H1 (cell line): ENCODE measurements around the gene CAPN15. TPM values are rescaled to one million over a fixed set of nuclear protein-coding genes. Genes with fewer than 3 reads are reported as not detected.

Source experiments
- CTCF ChIA-PET: fragments of 300-600 bp; sonication (Branson Sonifier 250); formaldehyde crosslinking; loops from one replicate; lab custom pipeline; 2021; ENCODE audit not compliant: partially characterized antibody; lab: Charles Lee
- POLR2A ChIA-PET: fragments of 300-600 bp; sonication (Branson Sonifier 250); formaldehyde crosslinking; loops from one replicate; lab custom pipeline; 2021; ENCODE audit warnings: inconsistent platforms; ENCODE audit not compliant: partially characterized antibody; lab: Charles Lee
- DNase-seq, 2 experiments: peaks; one replicate each; pipeline versions ENCODE4 v3.0.0 to v3.0.0-alpha.2; 2010 to 2022; ENCODE audit warnings: low spot score in 2 of 2, low read depth in 1 of 2, mixed read lengths in 1 of 2
- FAIRE-seq: peaks from 2 replicates; lab custom pipeline; 2011; peaks lifted over from hg19 to GRCh38; lab: Jason Lieb, UNC
- H2AFZ ChIP-seq: 2 replicates; pipeline ENCODE4 v1.8.1; 2012; ENCODE audit warnings: low read length, inconsistent platforms
- H2AK5ac ChIP-seq: 2 replicates; pipeline ENCODE4 v1.6.1; 2013; ENCODE audit warnings: low read depth, low read length
- H2BK120ac ChIP-seq: replicated peaks from 2 replicates; pipeline ENCODE3; 2013; ENCODE audit warnings: low read depth, low read length, inconsistent platforms
- H2BK12ac ChIP-seq: 2 replicates; pipeline ENCODE4 v1.6.1; 2013; ENCODE audit warnings: low read depth, low read length
- H2BK15ac ChIP-seq: 2 replicates; pipeline ENCODE4 v1.6.1; 2013; ENCODE audit warnings: low read length
- H2BK20ac ChIP-seq: 2 replicates; pipeline ENCODE4 v1.6.1; 2013; ENCODE audit warnings: low read length
- H2BK5ac ChIP-seq: 2 replicates; pipeline ENCODE4 v1.6.1; 2013; ENCODE audit warnings: low read depth, low read length
- H3K14ac ChIP-seq: 2 replicates; pipeline ENCODE4 v1.6.1; 2013; ENCODE audit warnings: inconsistent platforms; ENCODE audit not compliant: insufficient read length
- H3K18ac ChIP-seq: 2 replicates; pipeline ENCODE4 v1.6.1; 2013; ENCODE audit warnings: low read length; ENCODE audit errors: extremely low read depth
- H3K23ac ChIP-seq: 2 replicates; pipeline ENCODE4 v1.6.1; 2013; ENCODE audit warnings: inconsistent platforms; ENCODE audit not compliant: insufficient read length
- H3K23me2 ChIP-seq: 2 replicates; pipeline ENCODE4 v1.6.1; 2013; ENCODE audit warnings: low read depth, low read length
- H3K27ac ChIP-seq: 2 replicates; pipeline ENCODE4 v1.6.1; 2011; ENCODE audit warnings: low read depth, low read length, inconsistent platforms
- H3K27me3 ChIP-seq, 4 experiments: replicated peaks in 1 of 4; 1 replicate in 1 of 4; 2 replicates in 3 of 4; pipeline versions ENCODE4 v1.6.1 to v1.8.1; 2011 to 2013; ENCODE audit warnings: low read length in 3 of 4, mild to moderate bottlenecking in 3 of 4, inconsistent platforms in 2 of 4, mixed read lengths in 2 of 4, moderate library complexity in 1 of 4; ENCODE audit not compliant: control insufficient read depth in 3 of 4, insufficient read depth in 3 of 4; ENCODE audit errors: extremely low read depth in 1 of 4
- H3K36me3 ChIP-seq, 4 experiments: 2 replicates each; pipeline versions ENCODE4 v1.6.1 to v1.8.1; 2011 to 2013; ENCODE audit warnings: mild to moderate bottlenecking in 4 of 4, low read length in 3 of 4, moderate library complexity in 2 of 4, control low read depth in 1 of 4, inconsistent platforms in 1 of 4; ENCODE audit not compliant: insufficient read depth in 4 of 4, control insufficient read depth in 2 of 4
- H3K4ac ChIP-seq: replicated peaks from 2 replicates; pipeline ENCODE3; 2013; ENCODE audit warnings: low read length, low read depth, mixed read lengths, inconsistent platforms; ENCODE audit not compliant: insufficient read length
- H3K4me1 ChIP-seq, 4 experiments: replicated peaks in 1 of 4; 1 replicate in 1 of 4; 2 replicates in 3 of 4; pipeline versions ENCODE4 v1.6.1 to v1.8.1; 2011 to 2013; ENCODE audit warnings: low read length in 3 of 4, inconsistent platforms in 2 of 4, mixed read lengths in 1 of 4; ENCODE audit not compliant: insufficient read depth in 4 of 4, control insufficient read depth in 3 of 4
- H3K4me2 ChIP-seq, 2 experiments: 2 replicates each; pipeline versions ENCODE4 v1.6.1 to v1.8.1; 2011 to 2013; ENCODE audit warnings: low read depth in 2 of 2, low read length in 2 of 2, control low read depth in 1 of 2, inconsistent platforms in 1 of 2, mild to moderate bottlenecking in 1 of 2; ENCODE audit not compliant: insufficient read depth in 1 of 2
- H3K4me3 ChIP-seq, 4 experiments: fragments of 200-600, 300-600 bp in 1 of 4; sonication (generic), shearing (Covaris generic), sonication (Bioruptor Twin) in 1 of 4; 2 replicates each; pipeline versions ENCODE4 v1.5.1 to v1.8.1; 2011 to 2016; ENCODE audit warnings: low read length in 4 of 4, low read depth in 3 of 4, control low read depth in 2 of 4, inconsistent platforms in 2 of 4, mild to moderate bottlenecking in 2 of 4, mixed read lengths in 1 of 4, moderate library complexity in 1 of 4; ENCODE audit not compliant: insufficient read depth in 2 of 4; ENCODE audit errors: extremely low read depth in 1 of 4
- H3K56ac ChIP-seq: replicated peaks from 2 replicates; pipeline ENCODE3; 2013; ENCODE audit warnings: low read depth, mild to moderate bottlenecking, mixed read lengths, low read length, inconsistent platforms; ENCODE audit not compliant: insufficient read length
- H3K79me1 ChIP-seq: 2 replicates; pipeline ENCODE4 v1.6.1; 2013; ENCODE audit warnings: low read depth, low read length, control low read depth
- H3K79me2 ChIP-seq, 2 experiments: 2 replicates each; pipeline versions ENCODE4 v1.6.1 to v1.8.1; 2012 to 2013; ENCODE audit warnings: low read length in 2 of 2, mild to moderate bottlenecking in 2 of 2, inconsistent platforms in 1 of 2; ENCODE audit not compliant: insufficient read depth in 2 of 2, control insufficient read depth in 1 of 2
- H3K9ac ChIP-seq, 4 experiments: replicated peaks in 1 of 4; 1 replicate in 1 of 4; 2 replicates in 3 of 4; pipeline versions ENCODE4 v1.6.1 to v1.8.1; 2011 to 2013; ENCODE audit warnings: low read depth in 3 of 4, low read length in 3 of 4, control low read depth in 2 of 4, mild to moderate bottlenecking in 2 of 4, moderate library complexity in 2 of 4, inconsistent platforms in 1 of 4; ENCODE audit errors: extremely low read depth in 1 of 4
- H3K9me3 ChIP-seq, 2 experiments: 2 replicates each; pipeline versions ENCODE4 v1.6.1 to v1.8.1; 2012 to 2013; ENCODE audit warnings: mild to moderate bottlenecking in 2 of 2, moderate library complexity in 2 of 2, control low read depth in 1 of 2, inconsistent platforms in 1 of 2, low read depth in 1 of 2, low read length in 1 of 2, mixed read lengths in 1 of 2; ENCODE audit not compliant: insufficient read depth in 2 of 2
- H4K20me1 ChIP-seq, 2 experiments: replicated peaks in 1 of 2; 2 replicates each; pipeline versions ENCODE3 to v1.8.1; 2011 to 2013; ENCODE audit warnings: inconsistent platforms in 2 of 2, low read length in 2 of 2, mild to moderate bottlenecking in 1 of 2; ENCODE audit not compliant: insufficient read depth in 2 of 2, control insufficient read depth in 1 of 2
- H4K5ac ChIP-seq: 2 replicates; pipeline ENCODE4 v1.6.1; 2013; ENCODE audit warnings: low read length, low read depth, mixed read lengths, inconsistent platforms; ENCODE audit not compliant: insufficient read length
- H4K8ac ChIP-seq: 2 replicates; pipeline ENCODE4 v1.8.0; 2013; ENCODE audit warnings: mild to moderate bottlenecking, moderate library complexity, low read length, inconsistent platforms; ENCODE audit not compliant: insufficient read depth; ENCODE audit errors: extremely low read depth
- H4K91ac ChIP-seq: replicated peaks from 2 replicates; pipeline ENCODE3; 2013; ENCODE audit warnings: low read length, mixed read lengths, inconsistent platforms; ENCODE audit not compliant: insufficient read length
- E2F6 ChIP-seq: IDR thresholded peaks from 2 replicates; pipeline ENCODE4 v1.6.1; 2012; ENCODE audit warnings: inconsistent platforms
- SIN3A ChIP-seq, 2 experiments: IDR thresholded peaks in 1 of 2; conservative IDR thresholded peaks in 1 of 2; 2 replicates each; pipeline ENCODE4 v1.6.1; 2011 to 2012; ENCODE audit warnings: low read length in 2 of 2, improper control_type of control experiment in 1 of 2, low read depth in 1 of 2, mild to moderate bottlenecking in 1 of 2
- WGBS, 2 experiments: shearing (Covaris generic) in 1 of 2; methylation state at CpG; one replicate each; pipeline versions ENCODE4 v1.1.6 to v1.1.7; 2013 to 2015; ENCODE audit warnings: low lambda C conversion rate in 2 of 2, mixed read lengths in 2 of 2, inconsistent platforms in 1 of 2, low coverage in 1 of 2, missing lambda C conversion rate in 1 of 2; ENCODE audit not compliant: insufficient replicate concordance in 2 of 2, insufficient coverage in 1 of 2, insufficient read length in 1 of 2; ENCODE audit errors: extremely low coverage in 1 of 2, missing lambda C conversion rate in 1 of 2; 5-methylcytosine and 5-hydroxymethylcytosine counted together
- polyA plus RNA-seq, 7 experiments: library from polyadenylated mRNA; depleted of rRNA in 3 of 7; stranded (reverse) in 5 of 7; unstranded in 2 of 7; fragments of >200 nt in 5 of 7; fragments of 200-250 nt in 2 of 7; gene quantifications; 1 replicate in 5 of 7; 2 replicates in 1 of 7; 4 replicates in 1 of 7; pipeline versions ENCODE4 v1.2.1 to v1.2.3, GENCODE V29; 2011 to 2013; ENCODE audit warnings: missing spikeins in 2 of 7, mixed read lengths in 2 of 7
- total RNA-seq: library from RNA; stranded (reverse); fragmentation: NEBNext Ultra II Directional; extraction: Animal tissue kit (Norgen Biotek cat#: 25700); gene quantifications from 2 replicates; pipeline ENCODE4 v1.2.1, GENCODE V29; 2021

The CAPN15 gene
- total and polyA plus RNA-seq, 2 of the 8 experiments (the other 6 are each of a cell fraction or from before 2014, with no cell fraction given), result 38.9 to 76.9 TPM

DNA sequence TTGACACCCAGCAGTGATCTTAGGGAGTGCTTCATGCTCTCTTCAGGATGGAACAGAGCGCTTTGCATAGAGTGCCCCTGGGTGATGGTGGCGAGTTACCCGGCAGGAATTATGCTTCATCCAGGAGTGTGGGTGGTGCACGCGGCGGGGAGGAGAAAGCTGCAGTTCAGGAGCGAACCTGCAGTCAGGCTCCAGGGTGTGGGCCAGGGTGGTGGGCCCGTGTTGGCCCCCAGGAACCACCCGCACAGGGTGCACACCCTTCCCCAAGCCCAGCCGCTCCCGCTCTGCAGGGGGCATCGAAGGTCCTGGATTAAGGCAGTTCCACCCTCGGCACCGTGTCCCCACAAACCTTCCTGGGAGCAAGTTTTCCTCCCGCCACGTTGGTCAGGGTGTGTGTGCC, 66.3 kb downstream of the CAPN15 start:
- H4K20me1 ChIP-seq, result peaks cover 20 to 35% of the 10 kb centered on the region in 2 experiments
- CTCF ChIA-PET, result interaction anchor here (0.8 to 4.2 kb wide), 11 partner anchors 8 to 74 kb away, joined by 3 to 22 read pairs (median 5); partner anchors contain the start of gene METTL26
- no peak for DNase-seq
- no peak for TF ChIP-seq E2F6
- no peak for TF ChIP-seq SIN3A (conservative IDR thresholded peaks at IDR 0.05 in 1 of 2, IDR thresholded peaks at IDR 0.05 in 1 of 2; ENCODE audit: low read depth in 1 of 2, low read length in 2 of 2)

More for the DNA sequence above, 66.3 kb downstream of the CAPN15 start:
- Histone ChIP-seq H2AK5ac (no peak overlapping the region), H3K27ac (no peak overlapping the region), H2BK120ac (no peak overlapping the region), H3K9me3 (no peaks in the 10 kb centered on the region), H3K4ac (no peak overlapping the region), H2AFZ (no peak overlapping the region), H3K79me1 (peaks cover 16% of the 10 kb centered on the region; the same call in 1 of the 2 replicates), H4K91ac (no peak overlapping the region), H3K9ac (no peak overlapping the region), H3K4me1 (peaks cover 0 to 8% (median 4%) of the 10 kb centered on the region in 4 experiments; a peak in 4 of 7 replicates), H3K23me2 (peaks cover 7% of the 10 kb centered on the region), H2BK15ac (no peak overlapping the region), H3K18ac (no peak overlapping the region), H3K27me3 (peaks cover 0 to 21% (median 12%) of the 10 kb centered on the region in 4 experiments; a peak in 5 of 7 replicates), H2BK5ac (no peak overlapping the region), H3K56ac (no peak overlapping the region), H3K14ac (no peak overlapping the region), H4K8ac (no peak overlapping the region; the same call in 1 of the 2 replicates), H2BK20ac (no peak overlapping the region), H2BK12ac (no peak overlapping the region), H3K36me3 (no peaks in the 10 kb centered on the region), H3K4me3 (no peak overlapping the region), H3K79me2 (peaks cover 0 to 16% of the 10 kb centered on the region in 2 experiments; a peak in 3 of 4 replicates), H4K5ac (no peak overlapping the region), H3K23ac (no peak overlapping the region), H3K4me2 (no peak overlapping the region)
- no peak for FAIRE-seq
- WGBS, 2 experiments, result 91% methylated on average over 16 of the region's 16 CpGs; no CpG with 5 or more reads in 1 of the 2 experiments
- POLR2A ChIA-PET, result interaction anchor here (1.6 to 2.6 kb wide), 4 partner anchors 8 to 40 kb away, joined by 4 to 8 read pairs (median 6); no protein-coding TSS in a partner anchor
